ENCODE results near the gene GGACT. TPM values are rescaled to one million over a fixed set of nuclear protein-coding genes. Genes with fewer than 3 reads are reported as not detected.

Gene GGACT
- total RNA-seq, 3 donors from 2014 or later (not counting 1 experiment from before 2014, with no cell fraction given): 8.8 to 16.4 (median 15.1) TPM

DNA sequence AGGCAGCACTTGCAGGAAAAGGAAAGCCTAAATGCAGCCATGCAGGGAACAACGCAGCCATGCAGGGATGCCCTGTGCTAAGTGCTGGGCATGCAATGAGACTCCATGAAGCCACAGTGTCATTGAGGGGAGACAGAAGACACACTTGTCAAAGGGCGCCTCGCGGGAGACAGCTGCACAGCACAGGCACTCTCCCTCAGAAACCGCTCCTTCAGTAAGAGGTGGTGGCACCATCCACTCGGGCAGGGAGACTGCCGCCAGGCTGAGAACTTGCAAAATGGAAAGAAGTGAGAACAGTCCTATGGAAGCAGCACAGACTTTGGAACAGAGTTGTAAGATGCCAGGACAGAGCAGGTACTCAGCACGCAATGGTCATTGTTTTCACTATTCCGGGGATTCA is 51.1 kb downstream of the GGACT start:
- peaks cover under 1% of the 10 kb centered on the region for H3K4me1 ChIP-seq (ENCODE audit: control insufficient read depth, insufficient read depth, low read length)
- H3K4me3 Mint-ChIP-seq: no peak overlapping the region
- ATAC-seq (no peak), DNase-seq (no peak)
- peaks cover 5% of the 10 kb centered on the region for H3K36me3 ChIP-seq (ENCODE audit: control insufficient read depth, insufficient read depth, low read length)
- no peaks in the 10 kb centered on the region for H3K9me3 Mint-ChIP-seq
- H3K27me3 Mint-ChIP-seq (ENCODE audit: low read depth in 2 of 2): no peaks in the 10 kb centered on the region
- no peaks in the 10 kb centered on the region for H3K9me3 ChIP-seq (ENCODE audit: control insufficient read depth, insufficient read depth, low read length)
- TF ChIP-seq, protein P1, sequence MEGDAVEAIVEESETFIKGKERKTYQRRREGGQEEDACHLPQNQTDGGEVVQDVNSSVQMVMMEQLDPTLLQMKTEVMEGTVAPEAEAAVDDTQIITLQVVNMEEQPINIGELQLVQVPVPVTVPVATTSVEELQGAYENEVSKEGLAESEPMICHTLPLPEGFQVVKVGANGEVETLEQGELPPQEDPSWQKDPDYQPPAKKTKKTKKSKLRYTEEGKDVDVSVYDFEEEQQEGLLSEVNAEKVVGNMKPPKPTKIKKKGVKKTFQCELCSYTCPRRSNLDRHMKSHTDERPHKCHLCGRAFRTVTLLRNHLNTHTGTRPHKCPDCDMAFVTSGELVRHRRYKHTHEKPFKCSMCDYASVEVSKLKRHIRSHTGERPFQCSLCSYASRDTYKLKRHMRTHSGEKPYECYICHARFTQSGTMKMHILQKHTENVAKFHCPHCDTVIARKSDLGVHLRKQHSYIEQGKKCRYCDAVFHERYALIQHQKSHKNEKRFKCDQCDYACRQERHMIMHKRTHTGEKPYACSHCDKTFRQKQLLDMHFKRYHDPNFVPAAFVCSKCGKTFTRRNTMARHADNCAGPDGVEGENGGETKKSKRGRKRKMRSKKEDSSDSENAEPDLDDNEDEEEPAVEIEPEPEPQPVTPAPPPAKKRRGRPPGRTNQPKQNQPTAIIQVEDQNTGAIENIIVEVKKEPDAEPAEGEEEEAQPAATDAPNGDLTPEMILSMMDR (IDR thresholded peaks at IDR 0.05): no peak
- H3K4me1 Mint-ChIP-seq: peaks cover 0 to 7% of the 10 kb centered on the region in 2 donors
- intact Hi-C loops (cut with micrococcal nuclease): no loop called here
- no peak overlapping the region for H3K27ac Mint-ChIP-seq
- 95% methylated on average over 9 of the region's 9 CpGs for WGBS (ENCODE audit: insufficient coverage)
- H3K27me3 ChIP-seq (ENCODE audit: control insufficient read depth, insufficient read depth, low read length): no peaks in the 10 kb centered on the region
- no peak overlapping the region for H3K27ac ChIP-seq (ENCODE audit: low read length)
- H3K4me3 ChIP-seq (ENCODE audit: low read length): no peak overlapping the region
- no peaks in the 10 kb centered on the region for H3K36me3 Mint-ChIP-seq

DNA sequence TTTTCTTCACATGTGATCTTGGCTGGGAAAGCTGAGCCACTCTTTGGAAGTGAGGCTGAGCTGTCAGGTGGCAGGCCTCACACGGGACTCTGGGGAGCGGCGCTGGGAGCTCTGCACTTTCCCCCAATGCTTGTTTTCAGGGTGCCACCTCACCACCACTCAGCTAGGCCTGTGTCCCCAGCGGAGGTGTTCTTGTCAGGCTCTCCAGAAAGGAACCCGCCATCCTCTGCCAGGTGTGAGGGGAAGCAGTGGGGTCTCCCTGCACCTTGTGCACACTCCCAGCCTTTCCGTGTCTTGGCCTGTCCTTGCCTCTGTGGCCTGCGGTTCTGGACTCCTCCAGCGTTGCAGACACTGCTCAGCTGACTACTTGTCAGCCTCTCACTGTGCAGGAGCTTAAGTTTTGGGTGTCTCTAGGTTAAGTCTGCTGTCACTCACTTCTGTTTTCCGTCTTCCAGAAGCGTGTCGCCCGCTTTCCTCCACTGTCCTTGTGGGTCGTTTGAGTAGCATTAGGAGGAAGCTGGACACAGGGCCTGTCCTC is 51.9 kb downstream of the GGACT start:
- no peaks in the 10 kb centered on the region for H3K4me1 ChIP-seq (ENCODE audit: control insufficient read depth, insufficient read depth, low read length)
- ATAC-seq (peak in 1 of 3 donors; percentile 16), DNase-seq (no peak)
- TF ChIP-seq, protein P1 (IDR thresholded peaks at IDR 0.05): no peak
- 93% methylated on average over 13 of the region's 13 CpGs for WGBS (ENCODE audit: insufficient coverage)
- no peak overlapping the region for H3K4me3 ChIP-seq (ENCODE audit: low read length)
- no peaks in the 10 kb centered on the region for H3K27me3 Mint-ChIP-seq (ENCODE audit: low read depth in 2 of 2)
- no peak overlapping the region for H3K27ac ChIP-seq (ENCODE audit: low read length)
- H3K9me3 Mint-ChIP-seq: no peaks in the 10 kb centered on the region
- peaks cover 0 to 7% of the 10 kb centered on the region in 2 donors for H3K4me1 Mint-ChIP-seq
- no peaks in the 10 kb centered on the region for H3K9me3 ChIP-seq (ENCODE audit: control insufficient read depth, insufficient read depth, low read length)
- no peaks in the 10 kb centered on the region for H3K27me3 ChIP-seq (ENCODE audit: control insufficient read depth, insufficient read depth, low read length)
- H3K36me3 Mint-ChIP-seq: no peaks in the 10 kb centered on the region
- peaks cover 5% of the 10 kb centered on the region for H3K36me3 ChIP-seq (ENCODE audit: control insufficient read depth, insufficient read depth, low read length)
- H3K4me3 Mint-ChIP-seq: no peak overlapping the region
- H3K27ac Mint-ChIP-seq: no peak overlapping the region
- intact Hi-C loops (cut with micrococcal nuclease): no loop called here

DNA sequence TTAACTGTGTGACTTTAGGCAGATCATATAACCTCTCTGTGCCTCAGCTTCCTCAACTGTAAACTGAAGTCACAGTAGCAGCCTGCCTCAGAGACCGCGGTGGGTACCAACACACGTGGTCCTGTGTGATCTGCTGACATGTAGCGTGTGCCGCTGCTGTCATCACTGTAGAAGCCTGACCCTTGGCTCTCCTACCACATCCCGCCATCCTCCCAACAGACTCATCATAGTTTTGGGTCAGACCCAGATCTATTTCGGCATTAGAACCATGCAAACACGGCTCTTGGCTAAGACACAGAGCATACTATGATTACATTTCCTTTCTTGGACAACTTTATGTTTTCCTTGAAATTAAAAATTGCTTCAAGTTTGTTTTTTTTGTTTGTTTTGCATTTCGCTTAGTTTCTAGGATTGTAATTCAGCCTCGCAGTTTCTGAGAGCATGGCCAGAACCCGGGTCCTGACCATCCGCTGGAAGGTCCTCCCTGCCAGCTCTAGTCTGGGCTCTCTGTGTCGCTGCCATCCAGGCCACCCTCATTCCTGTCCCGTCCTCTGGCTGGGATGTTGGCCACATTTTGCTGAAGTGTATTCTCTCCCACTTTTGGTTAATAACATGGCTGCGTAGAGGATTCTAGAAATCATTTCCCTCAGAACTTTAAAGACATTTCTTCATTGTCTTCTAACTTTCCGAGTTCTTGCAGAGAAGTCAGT is 53.0 kb downstream of the GGACT start:
- Histone ChIP-seq H3K4me1 (ENCODE audit: control insufficient read depth, insufficient read depth, low read length) (no peaks in the 10 kb centered on the region), H3K9me3 (ENCODE audit: control insufficient read depth, insufficient read depth, low read length) (no peaks in the 10 kb centered on the region), H3K27ac (ENCODE audit: low read length) (no peak overlapping the region), H3K4me3 (ENCODE audit: low read length) (no peak overlapping the region), H3K36me3 (ENCODE audit: control insufficient read depth, insufficient read depth, low read length) (peaks cover 8% of the 10 kb centered on the region), H3K27me3 (ENCODE audit: control insufficient read depth, insufficient read depth, low read length) (no peaks in the 10 kb centered on the region)
- H3K4me1 Mint-ChIP-seq: peaks cover 0 to 7% of the 10 kb centered on the region in 2 donors
- TF ChIP-seq, protein P1 (IDR thresholded peaks at IDR 0.05): no peak
- WGBS (ENCODE audit: insufficient coverage): 96% methylated on average over 16 of the region's 16 CpGs
- no peak overlapping the region for H3K27ac Mint-ChIP-seq
- ATAC-seq (no peak), DNase-seq (no peak)
- no peaks in the 10 kb centered on the region for H3K9me3 Mint-ChIP-seq
- no peaks in the 10 kb centered on the region for H3K27me3 Mint-ChIP-seq (ENCODE audit: low read depth in 2 of 2)
- intact Hi-C loops (cut with micrococcal nuclease): no loop called here
- no peaks in the 10 kb centered on the region for H3K36me3 Mint-ChIP-seq
- H3K4me3 Mint-ChIP-seq: no peak overlapping the region

Measured in natural killer cell (primary cell).